ENCODE measurements around the gene ZNF846. TPM values are rescaled to one million over a fixed set of nuclear protein-coding genes. Genes with fewer than 3 reads are reported as not detected.
A peak's percentile ranks its signal among the peaks of the same experiment; 100 is the strongest.
"Not testable (repeated sequence)": the region's sequence is repeated elsewhere in the genome, so short reads cannot be mapped to it uniquely, and the experiment has no call there.

Gene ZNF846
- total RNA-seq, 1 donor from 2014 or later = 19.0 TPM

DNA sequence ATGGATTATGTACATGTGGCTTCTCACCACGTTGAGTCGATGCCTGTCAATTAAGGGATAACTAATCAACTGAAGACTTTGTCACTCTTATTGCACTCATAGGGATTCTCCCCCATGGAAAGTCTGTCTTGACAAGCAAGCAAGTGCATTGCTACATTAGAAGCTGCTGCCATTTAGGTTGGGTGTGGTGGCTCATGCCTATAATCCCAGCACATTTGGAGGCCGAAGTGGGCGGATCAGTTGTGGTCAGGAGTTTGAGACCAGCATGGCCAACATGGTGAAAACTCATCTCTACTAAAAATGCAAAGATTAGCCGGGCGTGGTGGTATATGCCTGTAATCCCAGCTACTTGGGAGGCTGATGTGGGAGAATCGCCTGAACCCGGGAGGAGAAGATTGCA lies 18.3 kb upstream of the ZNF846 start:
- Mint-ChIP-seq H3K9me3 (ENCODE audit: unreplicated experiment) (peaks cover 6% of the 10 kb centered on the region), H3K36me3 (ENCODE audit: unreplicated experiment) (peaks cover 4% of the 10 kb centered on the region), H3K27me3 (ENCODE audit: unreplicated experiment) (peaks cover 12% of the 10 kb centered on the region), H3K4me3 (ENCODE audit: unreplicated experiment) (peak overlapping the region; percentile 71), H3K4me1 (ENCODE audit: low read depth, unreplicated experiment) (peaks cover 13% of the 10 kb centered on the region), H3K27ac (ENCODE audit: unreplicated experiment) (peak overlapping the region; percentile 64)
- no peak for DNase-seq
- TF ChIP-seq, protein P1, sequence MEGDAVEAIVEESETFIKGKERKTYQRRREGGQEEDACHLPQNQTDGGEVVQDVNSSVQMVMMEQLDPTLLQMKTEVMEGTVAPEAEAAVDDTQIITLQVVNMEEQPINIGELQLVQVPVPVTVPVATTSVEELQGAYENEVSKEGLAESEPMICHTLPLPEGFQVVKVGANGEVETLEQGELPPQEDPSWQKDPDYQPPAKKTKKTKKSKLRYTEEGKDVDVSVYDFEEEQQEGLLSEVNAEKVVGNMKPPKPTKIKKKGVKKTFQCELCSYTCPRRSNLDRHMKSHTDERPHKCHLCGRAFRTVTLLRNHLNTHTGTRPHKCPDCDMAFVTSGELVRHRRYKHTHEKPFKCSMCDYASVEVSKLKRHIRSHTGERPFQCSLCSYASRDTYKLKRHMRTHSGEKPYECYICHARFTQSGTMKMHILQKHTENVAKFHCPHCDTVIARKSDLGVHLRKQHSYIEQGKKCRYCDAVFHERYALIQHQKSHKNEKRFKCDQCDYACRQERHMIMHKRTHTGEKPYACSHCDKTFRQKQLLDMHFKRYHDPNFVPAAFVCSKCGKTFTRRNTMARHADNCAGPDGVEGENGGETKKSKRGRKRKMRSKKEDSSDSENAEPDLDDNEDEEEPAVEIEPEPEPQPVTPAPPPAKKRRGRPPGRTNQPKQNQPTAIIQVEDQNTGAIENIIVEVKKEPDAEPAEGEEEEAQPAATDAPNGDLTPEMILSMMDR (IDR thresholded peaks at IDR 0.05; ENCODE audit: partially characterized antibody, unreplicated experiment) = no peak

DNA sequence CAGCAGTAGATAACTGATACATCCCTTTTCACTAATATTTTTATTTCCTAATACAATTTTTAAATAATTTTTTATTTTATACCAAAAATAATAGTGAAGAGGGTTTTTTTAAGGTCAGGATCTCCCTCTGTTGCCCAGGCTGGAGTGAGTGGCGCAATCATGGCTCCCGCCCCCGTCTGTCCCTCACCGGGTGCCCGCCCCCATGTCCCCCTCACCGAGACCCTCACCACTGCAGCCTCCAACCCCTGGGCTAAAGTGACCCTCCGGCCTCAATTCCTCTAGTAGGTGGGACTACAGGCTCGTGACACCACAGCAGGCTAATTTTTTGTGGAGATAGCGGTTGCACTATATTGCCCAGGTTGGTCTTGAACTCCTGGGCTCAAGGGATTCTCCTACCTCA lies 17.8 kb upstream of the ZNF846 start:
- H3K9me3 Mint-ChIP-seq (ENCODE audit: unreplicated experiment) = peaks cover 6% of the 10 kb centered on the region
- peaks cover 13% of the 10 kb centered on the region for H3K4me1 Mint-ChIP-seq (ENCODE audit: low read depth, unreplicated experiment)
- H3K27ac Mint-ChIP-seq (ENCODE audit: unreplicated experiment) = peak overlapping the region; percentile 64
- DNase-seq = no peak
- H3K36me3 Mint-ChIP-seq (ENCODE audit: unreplicated experiment) = peaks cover 4% of the 10 kb centered on the region
- H3K4me3 Mint-ChIP-seq (ENCODE audit: unreplicated experiment) = peak overlapping the region; percentile 98
- peaks cover 12% of the 10 kb centered on the region for H3K27me3 Mint-ChIP-seq (ENCODE audit: unreplicated experiment)
- TF ChIP-seq, protein P1 (IDR thresholded peaks at IDR 0.05; ENCODE audit: partially characterized antibody, unreplicated experiment) = no peak

DNA sequence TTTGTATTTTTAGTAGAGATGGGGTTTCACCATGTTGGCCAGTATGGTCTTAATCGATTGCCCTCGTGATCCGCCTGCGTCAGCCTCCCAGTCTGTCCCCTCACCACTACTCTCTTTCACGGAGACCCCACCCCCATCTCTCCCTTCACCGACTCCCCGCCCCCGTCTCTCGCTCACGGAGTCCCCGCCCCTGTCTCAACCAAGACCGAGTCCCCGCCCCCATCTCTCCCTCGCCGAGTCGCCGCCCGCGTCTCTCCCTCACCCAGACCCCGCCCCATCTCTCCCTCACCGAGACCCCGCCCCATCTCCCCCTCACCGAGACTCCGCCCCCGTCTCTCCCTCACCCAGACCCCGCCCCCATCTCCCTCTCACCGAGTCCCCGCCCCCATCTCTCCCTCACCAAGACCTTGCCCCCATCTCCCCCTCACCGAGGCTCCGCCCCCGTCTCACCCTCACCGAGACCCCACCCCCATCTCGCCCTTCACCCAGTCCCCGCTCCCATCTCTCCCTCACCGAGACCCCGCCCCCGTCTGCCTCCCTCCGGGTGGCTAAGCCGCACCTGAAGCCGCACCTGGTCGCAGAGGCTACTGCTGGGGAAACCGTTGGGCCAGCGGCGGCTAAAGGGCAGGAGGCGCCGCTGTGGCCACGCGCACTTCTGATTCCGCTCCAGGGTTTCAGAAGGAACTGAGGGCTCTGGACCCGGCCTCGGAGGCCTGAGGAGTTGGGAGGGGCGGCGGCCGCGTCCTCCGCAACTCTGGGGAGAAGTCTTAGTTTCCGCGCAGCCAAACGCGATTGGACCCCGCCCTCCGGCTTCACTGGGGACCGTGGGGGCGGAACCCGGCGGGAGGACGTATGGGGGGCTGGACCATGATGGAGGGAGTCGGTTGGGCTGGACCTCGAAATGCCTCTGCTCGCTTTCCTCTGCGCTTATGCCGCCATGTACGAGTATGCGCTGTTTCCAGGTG lies 17.1 kb upstream of the ZNF846 start:
- Mint-ChIP-seq H3K9me3 (ENCODE audit: unreplicated experiment) (peaks cover 6% of the 10 kb centered on the region), H3K27me3 (ENCODE audit: unreplicated experiment) (peaks cover 12% of the 10 kb centered on the region), H3K27ac (ENCODE audit: unreplicated experiment) (peak overlapping the region; percentile 100), H3K4me1 (ENCODE audit: low read depth, unreplicated experiment) (peaks cover 13% of the 10 kb centered on the region), H3K4me3 (ENCODE audit: unreplicated experiment) (peak overlapping the region; percentile 98), H3K36me3 (ENCODE audit: unreplicated experiment) (peaks cover 4% of the 10 kb centered on the region)
- TF ChIP-seq, protein P1 (IDR thresholded peaks at IDR 0.05; ENCODE audit: partially characterized antibody, unreplicated experiment) = no peak
- DNase-seq = peak; percentile 100

DNA sequence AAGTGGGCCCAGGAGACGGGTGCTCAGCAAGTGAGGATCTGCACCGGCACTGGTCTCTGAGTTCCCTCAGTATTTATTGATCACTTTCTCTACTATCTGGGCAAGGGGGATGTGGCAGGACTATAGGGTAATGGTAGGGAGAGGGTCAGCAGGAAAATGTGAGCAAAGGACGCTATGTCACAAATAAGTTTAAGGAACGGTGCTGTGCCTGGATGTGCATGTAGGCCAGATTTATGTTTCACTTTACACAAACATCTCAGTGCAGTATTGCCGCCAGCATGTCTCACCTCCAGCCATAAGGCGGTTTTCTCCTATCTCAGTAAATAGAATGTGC lies 15.6 kb upstream of the ZNF846 start:
- Mint-ChIP-seq H3K27me3 (ENCODE audit: unreplicated experiment) (peaks cover 11% of the 10 kb centered on the region), H3K27ac (ENCODE audit: unreplicated experiment) (peak overlapping the region; percentile 100), H3K4me3 (ENCODE audit: unreplicated experiment) (peak overlapping the region; percentile 98)
- H3K4me1 Mint-ChIP-seq (ENCODE audit: low read depth, unreplicated experiment); H3K36me3 Mint-ChIP-seq (ENCODE audit: unreplicated experiment); H3K9me3 Mint-ChIP-seq (ENCODE audit: unreplicated experiment); DNase-seq: not testable (repeated sequence)

DNA sequence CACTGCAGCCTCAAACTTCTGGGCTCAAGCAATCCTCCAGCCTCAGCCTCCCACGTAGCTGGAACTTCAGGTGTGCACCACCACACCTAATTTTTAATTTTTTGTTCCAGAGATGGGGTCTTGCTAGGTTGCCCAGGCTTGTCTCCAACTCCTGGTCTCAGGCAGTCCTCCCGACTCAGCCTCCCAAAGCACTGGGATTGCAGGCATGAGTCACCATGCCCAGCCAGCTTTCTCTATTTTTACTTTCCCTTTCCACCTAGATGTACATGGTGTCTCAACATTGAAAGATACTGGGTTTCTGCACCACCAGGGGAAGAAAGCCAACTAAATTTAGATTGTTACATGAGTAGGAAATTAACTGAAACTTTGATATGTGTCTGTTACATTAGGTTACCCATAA lies 13.8 kb upstream of the ZNF846 start:
- TF ChIP-seq, protein P1 (IDR thresholded peaks at IDR 0.05; ENCODE audit: partially characterized antibody, unreplicated experiment) = no peak
- Mint-ChIP-seq H3K4me1 (ENCODE audit: low read depth, unreplicated experiment) (peaks cover 9% of the 10 kb centered on the region), H3K4me3 (ENCODE audit: unreplicated experiment) (no peak overlapping the region), H3K9me3 (ENCODE audit: unreplicated experiment) (peaks cover 9% of the 10 kb centered on the region), H3K36me3 (ENCODE audit: unreplicated experiment) (peaks cover 7% of the 10 kb centered on the region), H3K27ac (ENCODE audit: unreplicated experiment) (peak overlapping the region; percentile 73), H3K27me3 (ENCODE audit: unreplicated experiment) (peaks cover 9% of the 10 kb centered on the region)
- no peak for DNase-seq
